GM18909 (cell line): ENCODE results near the gene TCEANC.
"Not testable (repeated sequence)": the region's sequence is repeated elsewhere in the genome, so short reads cannot be mapped to it uniquely, and the experiment has no call there.

Experiments used
- ATAC-seq: cut with Tn5 transposase; IDR thresholded peaks from one replicate; pipeline ENCODE4 v1.9.1; 2021; ENCODE audit warnings: mild to moderate bottlenecking; ENCODE audit not compliant: unreplicated experiment, poor library complexity

The TCEANC gene

GRCh38 chrX:13654116-13654515 is 1.2 kb downstream of the TCEANC start:
- no peak for ATAC-seq

GRCh38 chrX:13655674-13656073 is 2.7 kb downstream of the TCEANC start:
- no peak for ATAC-seq

DNA sequence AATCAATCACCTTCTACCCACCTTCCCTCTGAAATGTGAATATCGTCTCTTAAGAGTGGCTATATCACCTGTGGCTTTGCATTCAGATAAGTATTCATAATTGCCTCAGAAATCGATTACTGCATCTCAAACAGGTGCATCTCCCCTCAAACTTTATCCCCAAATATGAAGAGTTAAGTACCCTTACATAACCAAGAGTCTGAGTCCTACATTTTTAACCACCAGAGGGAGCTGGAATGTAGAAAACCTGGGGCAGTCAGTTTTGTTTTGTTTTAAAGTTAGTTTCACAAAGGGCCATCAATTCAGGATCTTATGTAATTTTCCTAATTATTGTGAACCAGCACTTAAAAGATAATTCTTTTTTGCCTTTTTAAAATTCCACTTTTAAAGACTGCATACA is 5.7 kb downstream of the TCEANC start:
- no peak for ATAC-seq

- no peak for ATAC-seq
These were observed 6.1 kb downstream of the TCEANC start for GRCh38 chrX:13659063-13659462.

- no peak for ATAC-seq
These were observed 8.9 kb downstream of the TCEANC start for GRCh38 chrX:13661735-13662288.

DNA sequence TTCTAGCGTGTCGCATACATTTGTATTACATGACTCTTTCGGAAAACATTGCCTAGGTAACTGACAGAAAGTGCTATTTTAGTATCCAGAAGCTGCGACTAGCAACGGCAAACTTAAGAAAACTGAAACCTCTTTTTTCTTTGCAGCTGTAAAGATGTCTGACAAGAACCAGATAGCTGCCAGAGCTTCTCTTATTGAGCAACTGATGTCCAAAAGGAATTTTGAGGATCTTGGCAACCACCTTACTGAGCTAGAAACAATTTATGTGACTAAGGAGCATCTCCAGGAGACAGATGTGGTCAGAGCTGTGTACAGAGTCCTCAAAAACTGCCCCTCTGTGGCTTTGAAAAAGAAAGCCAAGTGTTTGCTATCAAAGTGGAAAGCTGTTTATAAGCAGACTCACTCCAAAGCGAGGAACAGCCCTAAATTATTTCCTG is 9.4 kb downstream of the TCEANC start:
- ATAC-seq = no peak

- no peak for ATAC-seq
These were observed 11.1 kb downstream of the TCEANC start for GRCh38 chrX:13664020-13664419.

DNA sequence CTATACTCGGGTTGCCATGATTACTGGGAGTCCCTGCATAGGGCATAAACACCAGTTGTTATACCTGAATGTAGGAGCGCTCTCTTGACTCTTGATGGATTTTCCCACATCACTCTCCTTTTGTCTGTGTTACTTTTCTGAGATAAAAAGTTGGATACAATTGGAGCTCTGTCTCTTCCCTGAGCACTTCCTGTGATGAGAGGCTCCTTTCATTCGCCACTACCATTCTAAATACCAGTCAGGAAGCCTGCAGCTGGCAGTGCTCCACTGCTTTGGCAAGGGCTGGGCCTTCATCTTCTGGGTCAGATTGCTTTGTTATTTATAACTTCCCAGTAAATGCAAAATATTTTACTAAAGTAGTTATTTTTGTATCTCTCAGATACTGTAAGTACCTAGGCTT is 13.9 kb downstream of the TCEANC start:
- no peak for ATAC-seq

GRCh38 chrX:13667919-13668318 is 15.0 kb downstream of the TCEANC start:
- no peak for ATAC-seq

DNA sequence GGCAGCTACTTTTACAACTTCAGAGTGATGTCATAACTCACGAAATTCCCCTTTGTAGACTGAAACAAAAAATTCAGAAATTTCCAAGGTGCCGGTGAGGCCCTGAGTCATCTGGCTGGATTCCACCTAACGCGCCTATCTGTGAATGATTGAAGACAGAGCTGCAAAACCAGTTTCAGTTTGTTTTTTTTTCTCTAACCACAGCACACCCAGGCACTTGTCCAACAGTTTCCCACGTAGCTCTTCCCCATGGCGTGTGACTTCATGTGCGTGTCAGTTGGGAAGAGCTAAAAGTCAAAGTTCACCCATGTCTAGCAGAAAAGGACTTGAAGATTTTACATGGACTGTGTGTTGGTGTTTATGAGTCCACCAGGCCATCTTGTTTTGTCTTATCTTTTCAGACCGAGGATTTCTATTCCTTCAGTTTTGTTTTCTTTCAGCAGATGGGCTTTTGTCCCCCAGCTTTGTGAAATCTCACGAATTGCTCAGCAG is 16.4 kb downstream of the TCEANC start:
- ATAC-seq = peak; percentile 85

- ATAC-seq = not testable (repeated sequence)
These were observed 16.8 kb downstream of the TCEANC start for GRCh38 chrX:13669755-13670154.

DNA sequence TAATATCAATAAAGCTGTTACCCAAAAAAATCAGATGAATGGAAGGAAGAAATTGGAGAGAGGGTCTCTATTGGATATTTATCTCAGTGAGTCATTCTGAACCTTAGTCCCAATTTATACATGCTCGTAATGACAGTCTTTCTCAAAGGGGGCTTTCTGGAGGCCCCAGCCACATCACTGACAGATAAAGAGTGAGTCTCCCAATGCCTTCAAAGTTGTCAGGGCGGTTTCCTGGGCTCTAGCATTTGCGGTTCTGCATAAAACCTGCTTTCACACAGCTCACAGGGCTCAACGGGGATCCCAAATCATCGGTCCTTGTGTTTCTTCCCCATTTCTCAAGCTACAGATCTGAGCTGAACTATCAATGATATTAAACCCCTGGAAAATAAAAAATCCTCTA is 17.3 kb downstream of the TCEANC start:
- no peak for ATAC-seq

DNA sequence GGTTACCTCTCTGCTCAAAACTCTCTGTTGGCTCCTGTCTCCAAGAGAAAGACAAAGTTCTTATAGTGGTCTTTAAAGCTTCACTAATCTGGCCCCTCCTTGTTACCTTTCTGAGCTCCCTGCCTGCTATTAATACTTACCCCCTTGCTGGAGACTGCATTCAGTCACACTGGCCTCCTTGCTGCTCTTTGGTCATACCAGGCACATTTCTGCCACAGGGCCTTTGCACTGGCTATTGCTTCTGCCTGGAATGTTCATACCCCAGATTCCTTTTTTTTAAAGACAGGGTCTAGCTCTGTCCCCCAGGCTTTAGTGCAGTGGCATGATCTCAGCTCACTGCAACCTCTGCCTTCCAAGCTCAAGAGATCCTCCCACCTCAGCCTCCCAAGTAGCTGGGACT is 20.1 kb downstream of the TCEANC start:
- ATAC-seq = no peak

GRCh38 chrX:13676885-13677284 is 23.9 kb downstream of the TCEANC start:
- ATAC-seq = no peak

DNA sequence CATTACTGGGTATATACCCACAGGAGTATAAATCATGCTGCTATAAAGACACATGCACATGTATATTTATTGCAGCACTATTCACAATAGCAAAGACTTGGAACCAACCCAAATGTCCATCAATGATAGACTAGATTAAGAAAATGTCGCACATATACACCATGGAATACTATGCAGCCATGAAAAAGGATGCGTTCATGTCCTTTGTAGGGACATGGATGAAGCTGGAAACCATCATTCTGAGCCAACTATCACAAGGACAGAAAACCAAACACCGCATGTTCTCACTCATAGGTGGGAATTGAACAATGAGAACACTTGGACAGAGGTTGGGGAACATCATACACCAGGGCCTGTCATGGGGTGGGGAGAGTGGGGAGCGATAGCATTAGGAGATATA is 26.8 kb downstream of the TCEANC start:
- ATAC-seq = not testable (repeated sequence)

- ATAC-seq = no peak
These were observed 28.7 kb downstream of the TCEANC start for GRCh38 chrX:13681595-13681994.

- no peak for ATAC-seq
These were observed 31.4 kb downstream of the TCEANC start for GRCh38 chrX:13684361-13684760.

GRCh38 chrX:13685126-13685763 is 32.3 kb downstream of the TCEANC start:
- no peak for ATAC-seq

DNA sequence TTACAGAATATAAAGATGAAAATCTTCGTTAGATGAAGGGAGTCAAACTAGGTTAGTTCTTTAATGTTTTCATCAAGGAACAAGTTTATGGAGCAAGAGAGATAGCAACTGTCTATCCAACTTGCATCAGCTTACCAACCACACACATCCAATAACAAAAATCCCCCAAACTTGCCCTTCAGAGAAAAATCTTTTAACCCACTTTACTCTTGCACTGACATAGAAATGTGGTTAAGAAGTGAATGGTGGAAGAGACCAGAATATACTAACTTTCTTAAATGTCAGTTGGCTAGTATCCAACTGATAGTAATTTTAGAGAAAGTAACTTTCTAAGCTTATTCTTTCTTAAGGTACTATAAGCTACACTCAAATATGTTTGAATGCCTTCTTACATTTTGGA is 34.3 kb downstream of the TCEANC start:
- ATAC-seq = no peak

DNA sequence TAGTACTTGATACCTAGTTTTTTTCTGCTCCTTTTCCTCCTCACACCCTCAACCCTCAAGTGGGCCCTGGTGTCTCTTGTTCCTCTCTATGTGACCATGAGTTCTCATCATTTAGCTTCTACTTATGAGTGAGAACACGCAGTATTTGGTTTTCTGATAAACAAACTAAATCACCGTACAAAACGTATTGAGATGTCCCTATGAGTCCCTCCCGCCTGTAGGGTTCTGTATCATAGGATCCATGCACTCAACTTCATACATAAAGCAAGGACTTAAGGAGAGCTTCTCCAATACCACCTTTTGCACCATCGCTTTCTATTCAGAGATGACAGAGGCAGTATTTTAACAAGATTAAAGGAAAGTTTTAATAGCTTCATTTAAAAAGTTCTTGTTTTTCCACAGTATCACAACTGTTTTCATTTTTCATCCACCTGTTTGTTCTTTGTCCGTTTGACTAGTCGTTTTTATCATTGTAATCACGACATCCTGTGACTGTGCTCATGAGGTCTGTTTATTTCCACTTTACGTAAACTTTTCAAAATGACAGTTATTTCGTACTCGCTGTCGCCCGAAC is 35.5 kb downstream of the TCEANC start:
- ATAC-seq = no peak

- ATAC-seq = peak; percentile 75
These were observed 36.2 kb downstream of the TCEANC start, which contains the start of gene RAB9A for GRCh38 chrX:13688958-13689740. Gene RAB9A, plus strand, starts transcription at chrX:13689128. Its CDS starts 19,619 bp downstream, at chrX:13708747.
